Thyroid gland (tissue), 4 donors: ENCODE data around the gene TMEM161A.

ENCODE experiments used
- CTCF ChIP-seq, 6 experiments: fragments of 200-600 bp in 3 of 6; fragments of 450-650 bp in 3 of 6; sonication (generic) in 3 of 6; IDR thresholded peaks; one replicate each; pipeline ENCODE4 v1.5.1; 2016 to 2019; ENCODE audit warnings: antibody characterized with exemption in 6 of 6, mild to moderate bottlenecking in 2 of 6, inconsistent platforms in 1 of 6, moderate library complexity in 1 of 6
- POLR2A ChIP-seq, 2 donors: fragments of 450-650 bp; IDR thresholded peaks; one replicate each; pipeline ENCODE4 v1.6.1; 2017; ENCODE audit warnings: antibody characterized with exemption in 2 of 2, mild to moderate bottlenecking in 2 of 2, moderate library complexity in 1 of 2

- TF ChIP-seq POLR2A (IDR thresholded peaks at IDR 0.05) (no peak), CTCF (IDR thresholded peaks at IDR 0.05) (no peak)
Observed at GRCh38 chr19:19098703-19099632, 39.3 kb downstream of the TMEM161A start.
